BLaER1 (cell line): ENCODE results near the gene HPS4.

ENCODE experiments used
- H3K27ac ChIP-seq: shearing (Covaris generic); formaldehyde crosslinking; 2 replicates; pipeline ENCODE4 v1.8.1; 2022
- H3K27me3 ChIP-seq: shearing (Covaris generic); formaldehyde crosslinking; 2 replicates; pipeline ENCODE4 v1.8.1; 2022
- H3K36me3 ChIP-seq: shearing (Covaris generic); formaldehyde crosslinking; 2 replicates; pipeline ENCODE4 v1.8.1; 2022
- H3K4me1 ChIP-seq: shearing (Covaris generic); formaldehyde crosslinking; 2 replicates; pipeline ENCODE4 v1.8.1; 2022
- H3K4me2 ChIP-seq: shearing (Covaris generic); formaldehyde crosslinking; 2 replicates; pipeline ENCODE4 v1.8.1; 2022
- H3K4me3 ChIP-seq: shearing (Covaris generic); formaldehyde crosslinking; 2 replicates; pipeline ENCODE4 v1.8.1; 2022
- H3K9ac ChIP-seq: shearing (Covaris generic); formaldehyde crosslinking; 2 replicates; pipeline ENCODE4 v1.8.1; 2022
- H3K9me3 ChIP-seq: shearing (Covaris generic); formaldehyde crosslinking; 2 replicates; pipeline ENCODE4 v1.8.1; 2022
- H4K20me1 ChIP-seq: shearing (Covaris generic); formaldehyde crosslinking; 2 replicates; pipeline ENCODE4 v1.8.1; 2022
- Cebpa-rat ChIP-seq: shearing (Covaris generic); IDR thresholded peaks from 2 replicates; pipeline ENCODE4 v1.8.1; 2022

HPS4 gene

GRCh38 chr22:26517429-26517828 lies 33.8 kb upstream of the HPS4 start:
- H3K36me3 ChIP-seq = peaks cover 11% of the 10 kb centered on the region
- no peak overlapping the region for H3K9ac ChIP-seq
- no peak overlapping the region for H3K27ac ChIP-seq
- no peaks in the 10 kb centered on the region for H3K27me3 ChIP-seq
- no peak overlapping the region for H3K4me3 ChIP-seq
- H3K4me1 ChIP-seq = peaks cover 18% of the 10 kb centered on the region
- no peak overlapping the region for H3K4me2 ChIP-seq
- H3K9me3 ChIP-seq = no peaks in the 10 kb centered on the region
- peak; percentile 90 for TF ChIP-seq Cebpa-rat
- no peaks in the 10 kb centered on the region for H4K20me1 ChIP-seq

- no peak overlapping the region for H3K9ac ChIP-seq
- TF ChIP-seq Cebpa-rat = no peak
- no peak overlapping the region for H3K4me2 ChIP-seq
Observed at GRCh38 chr22:26516503-26516902, 32.9 kb upstream of the HPS4 start.

GRCh38 chr22:26515931-26516330 lies 32.3 kb upstream of the HPS4 start:
- no peak overlapping the region for H3K4me2 ChIP-seq
- 0 out of 2 replicates have a peak overlapping the region, but pooled peaks have one; percentile 16 for H3K9ac ChIP-seq
- H3K27me3 ChIP-seq = no peaks in the 10 kb centered on the region
- H4K20me1 ChIP-seq = peaks cover 11% of the 10 kb centered on the region; the same call in 1 of the 2 replicates
- H3K4me3 ChIP-seq = no peak overlapping the region
- TF ChIP-seq Cebpa-rat = no peak
- no peak overlapping the region for H3K27ac ChIP-seq
- H3K9me3 ChIP-seq = no peaks in the 10 kb centered on the region
- peaks cover 26% of the 10 kb centered on the region for H3K4me1 ChIP-seq
- H3K36me3 ChIP-seq = peaks cover 3% of the 10 kb centered on the region; the same call in 1 of the 2 replicates

More at GRCh38 chr22:26516503-26516902, 32.9 kb upstream of the HPS4 start:
- H3K27ac ChIP-seq = no peak overlapping the region
- H3K27me3 ChIP-seq = no peaks in the 10 kb centered on the region
- H4K20me1 ChIP-seq = peaks cover 6% of the 10 kb centered on the region; the same call in 1 of the 2 replicates
- peaks cover 2% of the 10 kb centered on the region; the same call in 1 of the 2 replicates for H3K36me3 ChIP-seq
- H3K9me3 ChIP-seq = no peaks in the 10 kb centered on the region
- no peak overlapping the region for H3K4me3 ChIP-seq
- H3K4me1 ChIP-seq = peaks cover 20% of the 10 kb centered on the region

- Histone ChIP-seq H3K4me3 (no peak overlapping the region), H3K4me1 (peaks cover 34% of the 10 kb centered on the region), H4K20me1 (peaks cover 11% of the 10 kb centered on the region; the same call in 1 of the 2 replicates), H3K9me3 (no peaks in the 10 kb centered on the region), H3K9ac (no peak overlapping the region), H3K4me2 (no peak overlapping the region; the same call in 1 of the 2 replicates), H3K27ac (no peak overlapping the region), H3K27me3 (no peaks in the 10 kb centered on the region), H3K36me3 (peaks cover 16% of the 10 kb centered on the region)
- no peak for TF ChIP-seq Cebpa-rat
Observed at GRCh38 chr22:26514419-26515161, 31.0 kb upstream of the HPS4 start.

GRCh38 chr22:26513838-26514237 lies 30.3 kb upstream of the HPS4 start:
- Histone ChIP-seq H3K4me2 (peak overlapping the region; percentile 94), H3K36me3 (peaks cover 24% of the 10 kb centered on the region), H3K27me3 (no peaks in the 10 kb centered on the region), H3K27ac (no peak overlapping the region), H3K4me1 (peaks cover 34% of the 10 kb centered on the region), H3K4me3 (0 out of 2 replicates have a peak overlapping the region, but pooled peaks have one; percentile 89), H4K20me1 (peaks cover 11% of the 10 kb centered on the region; the same call in 1 of the 2 replicates), H3K9ac (peak overlapping the region; percentile 84; the same call in 1 of the 2 replicates), H3K9me3 (no peaks in the 10 kb centered on the region)
- 0 out of 2 replicates have a peak, but pooled peaks have one; percentile 18 for TF ChIP-seq Cebpa-rat

GRCh38 chr22:26512149-26512793 lies 28.7 kb upstream of the HPS4 start, which contains the start of gene TFIP11:
TSS of gene TFIP11 (minus strand) at chr22:26512473. CDS start at chr22:26510272, 2,201 bp downstream.
- Histone ChIP-seq H3K4me2 (peak within 1 kb of the TSS; percentile 94), H3K4me3 (peak within 1 kb of the TSS; percentile 89), H3K4me1 (peaks cover 43% of the 10 kb centered on the region), H3K27ac (peak within 1 kb of the TSS; percentile 66), H3K9ac (peak within 1 kb of the TSS; percentile 84), H3K36me3 (peaks cover 40% of the 10 kb centered on the region), H4K20me1 (peaks cover 11% of the 10 kb centered on the region; the same call in 1 of the 2 replicates), H3K27me3 (no peaks in the 10 kb centered on the region), H3K9me3 (no peaks in the 10 kb centered on the region)
- no peak for TF ChIP-seq Cebpa-rat

- peak overlapping the region; percentile 95; the same call in 1 of the 2 replicates for H3K4me2 ChIP-seq
- H3K4me1 ChIP-seq = peaks cover 71% of the 10 kb centered on the region
- no peak overlapping the region for H3K4me3 ChIP-seq
- peaks cover 11% of the 10 kb centered on the region; the same call in 1 of the 2 replicates for H4K20me1 ChIP-seq
- H3K27ac ChIP-seq = peak overlapping the region; percentile 20; the same call in 1 of the 2 replicates
- no peaks in the 10 kb centered on the region for H3K27me3 ChIP-seq
- H3K36me3 ChIP-seq = peaks cover 68% of the 10 kb centered on the region
- no peak overlapping the region for H3K9ac ChIP-seq
- no peaks in the 10 kb centered on the region for H3K9me3 ChIP-seq
- no peak for TF ChIP-seq Cebpa-rat
Observed at GRCh38 chr22:26508148-26508547, 24.6 kb upstream of the HPS4 start.

GRCh38 chr22:26503758-26504157 lies 20.2 kb upstream of the HPS4 start:
- Histone ChIP-seq H3K36me3 (peaks cover 82% of the 10 kb centered on the region), H3K4me3 (peak overlapping the region; percentile 64), H3K27ac (peak overlapping the region; percentile 92), H3K9me3 (peaks cover 4% of the 10 kb centered on the region; the same call in 1 of the 2 replicates), H4K20me1 (no peaks in the 10 kb centered on the region), H3K4me1 (peaks cover 91% of the 10 kb centered on the region), H3K9ac (peak overlapping the region; percentile 80), H3K4me2 (peak overlapping the region; percentile 95), H3K27me3 (no peaks in the 10 kb centered on the region)
- no peak for TF ChIP-seq Cebpa-rat

GRCh38 chr22:26502688-26503561 lies 19.3 kb upstream of the HPS4 start:
- Histone ChIP-seq H3K36me3 (peaks cover 82% of the 10 kb centered on the region), H3K4me2 (peak overlapping the region; percentile 95), H3K4me1 (peaks cover 97% of the 10 kb centered on the region), H4K20me1 (no peaks in the 10 kb centered on the region), H3K27ac (peak overlapping the region; percentile 92), H3K27me3 (no peaks in the 10 kb centered on the region), H3K9ac (peak overlapping the region; percentile 80), H3K9me3 (peaks cover 6% of the 10 kb centered on the region; the same call in 1 of the 2 replicates), H3K4me3 (peak overlapping the region; percentile 64)
- TF ChIP-seq Cebpa-rat = no peak
